Fibroblast of skin of scalp (primary cell): ENCODE measurements around the gene TRPM8. TPM values are rescaled to one million over a fixed set of nuclear protein-coding genes. Genes with fewer than 3 reads are reported as not detected.
"Not testable (repeated sequence)": the region's sequence is repeated elsewhere in the genome, so short reads cannot be mapped to it uniquely, and the experiment has no call there.

Experiments
- DNase-seq: peaks from one replicate; pipeline ENCODE4 v3.0.0-alpha.2; 2013
- polyA plus RNA-seq, 2 experiments: library from polyadenylated mRNA; unstranded; fragments of 120-200 nt; gene quantifications; one replicate each; pipeline ENCODE4 v1.2.1, GENCODE V29; 2013; ENCODE audit not compliant: insufficient read length in 2 of 2

TRPM8 gene
- polyA plus RNA-seq (2013, experiment 1 of 2; ENCODE audit: insufficient read length): 0.06 TPM
- polyA plus RNA-seq (2013, experiment 2 of 2; ENCODE audit: insufficient read length): 0.09 TPM

GRCh38 chr2:233917116-233917515, at the start of gene TRPM8:
TSS of gene TRPM8 (plus strand) at chr2:233917373. CDS start at chr2:233926538, 9,165 bp downstream.
- DNase-seq: no peak

GRCh38 chr2:233867993-233868532, 49.1 kb upstream of the TRPM8 start, which contains the start of gene MSL3B:
TSS of gene MSL3B (minus strand) at chr2:233868386.
- DNase-seq: peak; percentile 66

GRCh38 chr2:233871432-233871831, 45.7 kb upstream of the TRPM8 start:
- no peak for DNase-seq

- DNase-seq: not testable (repeated sequence)
Observed at GRCh38 chr2:233872125-233872524, 45.0 kb upstream of the TRPM8 start.

- DNase-seq: no peak
Observed at GRCh38 chr2:233882353-233882752, 34.8 kb upstream of the TRPM8 start.

- no peak for DNase-seq
Observed at GRCh38 chr2:233892793-233893192, 24.4 kb upstream of the TRPM8 start.

GRCh38 chr2:233896253-233896652, 20.9 kb upstream of the TRPM8 start:
- DNase-seq: not testable (repeated sequence)

- no peak for DNase-seq
Observed at GRCh38 chr2:233901367-233901766, 15.8 kb upstream of the TRPM8 start.

GRCh38 chr2:233901884-233902283, 15.3 kb upstream of the TRPM8 start:
- no peak for DNase-seq

- DNase-seq: no peak
Observed at GRCh38 chr2:233905945-233906344, 11.2 kb upstream of the TRPM8 start.

GRCh38 chr2:233907627-233908026, 9.5 kb upstream of the TRPM8 start:
- no peak for DNase-seq

- DNase-seq: peak; percentile 50
Observed at GRCh38 chr2:233912691-233913423, 4.3 kb upstream of the TRPM8 start.

- DNase-seq: no peak
Observed at GRCh38 chr2:233915128-233915527, 2.0 kb upstream of the TRPM8 start.

- no peak for DNase-seq
Observed at GRCh38 chr2:233919319-233919718, 2.1 kb downstream of the TRPM8 start.

- DNase-seq: peak; percentile 22
Observed at GRCh38 chr2:233919938-233920337, 2.8 kb downstream of the TRPM8 start.

GRCh38 chr2:233922471-233922870, 5.3 kb downstream of the TRPM8 start:
- DNase-seq: no peak

GRCh38 chr2:233925402-233925801, 8.2 kb downstream of the TRPM8 start:
- no peak for DNase-seq

GRCh38 chr2:233926806-233927205, 9.6 kb downstream of the TRPM8 start:
- DNase-seq: no peak

- DNase-seq: peak; percentile 5
Observed at GRCh38 chr2:233928594-233929351, 11.6 kb downstream of the TRPM8 start.

GRCh38 chr2:233929352-233930022, 12.3 kb downstream of the TRPM8 start:
- peak; percentile 2 for DNase-seq

GRCh38 chr2:233934524-233934923, 17.4 kb downstream of the TRPM8 start:
- DNase-seq: no peak

- DNase-seq: no peak
Observed at GRCh38 chr2:233935426-233935825, 18.3 kb downstream of the TRPM8 start.

- no peak for DNase-seq
Observed at GRCh38 chr2:233936089-233936488, 18.9 kb downstream of the TRPM8 start.
